ENCODE measurements around the gene TECR. TPM values are rescaled to one million over a fixed set of nuclear protein-coding genes. Genes with fewer than 3 reads are reported as not detected.

TECR gene
- 123 TPM for total RNA-seq
- long read RNA-seq, transcript TECR-201 (13 exons, 1,171 nt), result major isoform, 92 of 174 reads
- long read RNA-seq, transcript TECR-226 (13 exons, 1,170 nt), result minor isoform, 5 of 174 reads
- long read RNA-seq, partial matches to known transcripts, result 62 of 174 reads
- long read RNA-seq, other reads (novel, unspliced or antisense), result 11 of 174 reads

GRCh38 chr19:14529254-14530004, at the start of gene TECR:
Gene TECR, plus strand, starts transcription at chr19:14529594. Its CDS starts 103 bp downstream, at chr19:14529697.
- H3K9me3 ChIP-seq, result no peaks in the 10 kb centered on the region
- TF ChIP-seq, protein P1, sequence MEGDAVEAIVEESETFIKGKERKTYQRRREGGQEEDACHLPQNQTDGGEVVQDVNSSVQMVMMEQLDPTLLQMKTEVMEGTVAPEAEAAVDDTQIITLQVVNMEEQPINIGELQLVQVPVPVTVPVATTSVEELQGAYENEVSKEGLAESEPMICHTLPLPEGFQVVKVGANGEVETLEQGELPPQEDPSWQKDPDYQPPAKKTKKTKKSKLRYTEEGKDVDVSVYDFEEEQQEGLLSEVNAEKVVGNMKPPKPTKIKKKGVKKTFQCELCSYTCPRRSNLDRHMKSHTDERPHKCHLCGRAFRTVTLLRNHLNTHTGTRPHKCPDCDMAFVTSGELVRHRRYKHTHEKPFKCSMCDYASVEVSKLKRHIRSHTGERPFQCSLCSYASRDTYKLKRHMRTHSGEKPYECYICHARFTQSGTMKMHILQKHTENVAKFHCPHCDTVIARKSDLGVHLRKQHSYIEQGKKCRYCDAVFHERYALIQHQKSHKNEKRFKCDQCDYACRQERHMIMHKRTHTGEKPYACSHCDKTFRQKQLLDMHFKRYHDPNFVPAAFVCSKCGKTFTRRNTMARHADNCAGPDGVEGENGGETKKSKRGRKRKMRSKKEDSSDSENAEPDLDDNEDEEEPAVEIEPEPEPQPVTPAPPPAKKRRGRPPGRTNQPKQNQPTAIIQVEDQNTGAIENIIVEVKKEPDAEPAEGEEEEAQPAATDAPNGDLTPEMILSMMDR (IDR thresholded peaks at IDR 0.05), result no peak
- H3K4me1 ChIP-seq, result peaks cover 9% of the 10 kb centered on the region
- H3K27me3 ChIP-seq, result no peaks in the 10 kb centered on the region
- H3K36me3 ChIP-seq, result no peaks in the 10 kb centered on the region
- peak within 1 kb of the TSS; percentile 79 for H3K4me3 ChIP-seq
- H3K27ac ChIP-seq, result peak within 1 kb of the TSS; percentile 82
- DNase-seq (peak; percentile 100), ATAC-seq (peak; percentile 99)
- intact Hi-C loops (cut with DNase I), result no loop called here

- intact Hi-C loops (cut with DNase I), result no loop called here
- Histone ChIP-seq H3K27me3 (no peaks in the 10 kb centered on the region), H3K4me1 (peaks cover 27% of the 10 kb centered on the region), H3K4me3 (no peak overlapping the region), H3K9me3 (no peaks in the 10 kb centered on the region), H3K36me3 (peaks cover 18% of the 10 kb centered on the region), H3K27ac (no peak overlapping the region)
- TF ChIP-seq, protein P1 (IDR thresholded peaks at IDR 0.05), result peak; percentile 90
- ATAC-seq (peak; percentile 52), DNase-seq (peak; percentile 78)
Observed at GRCh38 chr19:14479975-14480699, 49.3 kb upstream of the TECR start.

- Histone ChIP-seq H3K4me3 (no peak overlapping the region), H3K9me3 (no peaks in the 10 kb centered on the region), H3K4me1 (peaks cover 21% of the 10 kb centered on the region), H3K27ac (no peak overlapping the region), H3K27me3 (no peaks in the 10 kb centered on the region), H3K36me3 (peaks cover 18% of the 10 kb centered on the region)
- ATAC-seq (no peak), DNase-seq (no peak)
- TF ChIP-seq, protein P1 (IDR thresholded peaks at IDR 0.05), result no peak
- intact Hi-C loops (cut with DNase I), result no loop called here
Observed at GRCh38 chr19:14480700-14481079, 48.7 kb upstream of the TECR start.

- no peak for ATAC-seq
- intact Hi-C loops (cut with DNase I), result no loop called here
- peaks cover 27% of the 10 kb centered on the region for H3K36me3 ChIP-seq
Observed at GRCh38 chr19:14482172-14482941, 47.0 kb upstream of the TECR start.

More at GRCh38 chr19:14482172-14482941, 47.0 kb upstream of the TECR start:
- Histone ChIP-seq H3K4me1 (peaks cover 16% of the 10 kb centered on the region), H3K4me3 (no peak overlapping the region), H3K27me3 (no peaks in the 10 kb centered on the region), H3K27ac (no peak overlapping the region), H3K9me3 (no peaks in the 10 kb centered on the region)
- TF ChIP-seq, protein P1 (IDR thresholded peaks at IDR 0.05), result no peak
- DNase-seq, result no peak
